Measurements from ENCODE around the gene BRD3. TPM values are rescaled to one million over a fixed set of nuclear protein-coding genes. Genes with fewer than 3 reads are reported as not detected.
A peak's percentile ranks its signal among the peaks of the same experiment; 100 is the strongest.

Gene BRD3
- total RNA-seq, 1 experiment from 2014 or later = 25.6 TPM

DNA sequence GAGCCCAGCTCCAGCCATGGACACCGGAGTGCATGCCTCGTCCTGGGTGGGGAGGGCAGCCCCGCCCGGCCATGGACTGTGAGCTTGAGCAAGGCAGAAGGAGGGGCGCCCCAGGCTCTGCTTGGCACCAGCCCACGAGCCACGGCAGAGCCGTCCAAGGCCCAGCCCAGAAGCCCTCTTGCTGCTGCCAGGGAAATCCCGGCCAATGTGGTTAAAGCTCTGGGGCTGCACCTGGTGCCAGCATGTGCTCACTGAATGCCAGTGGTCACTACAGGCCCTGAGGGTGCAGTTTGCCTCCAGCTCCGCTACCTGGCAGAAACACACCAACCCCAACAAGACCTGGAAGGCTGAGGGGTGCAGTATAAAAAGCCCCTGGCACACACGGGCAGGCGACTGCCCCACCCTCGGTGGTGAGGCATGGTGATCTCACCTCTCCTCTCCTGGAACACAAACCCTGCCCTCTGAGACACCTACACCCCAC, 11.8 kb downstream of the BRD3 start:
- no TSS peak for BruUV-seq (replicated peaks)
- peaks cover 40% of the 10 kb centered on the region for H3K36me3 Mint-ChIP-seq (ENCODE audit: insufficient read depth, unreplicated experiment)

DNA sequence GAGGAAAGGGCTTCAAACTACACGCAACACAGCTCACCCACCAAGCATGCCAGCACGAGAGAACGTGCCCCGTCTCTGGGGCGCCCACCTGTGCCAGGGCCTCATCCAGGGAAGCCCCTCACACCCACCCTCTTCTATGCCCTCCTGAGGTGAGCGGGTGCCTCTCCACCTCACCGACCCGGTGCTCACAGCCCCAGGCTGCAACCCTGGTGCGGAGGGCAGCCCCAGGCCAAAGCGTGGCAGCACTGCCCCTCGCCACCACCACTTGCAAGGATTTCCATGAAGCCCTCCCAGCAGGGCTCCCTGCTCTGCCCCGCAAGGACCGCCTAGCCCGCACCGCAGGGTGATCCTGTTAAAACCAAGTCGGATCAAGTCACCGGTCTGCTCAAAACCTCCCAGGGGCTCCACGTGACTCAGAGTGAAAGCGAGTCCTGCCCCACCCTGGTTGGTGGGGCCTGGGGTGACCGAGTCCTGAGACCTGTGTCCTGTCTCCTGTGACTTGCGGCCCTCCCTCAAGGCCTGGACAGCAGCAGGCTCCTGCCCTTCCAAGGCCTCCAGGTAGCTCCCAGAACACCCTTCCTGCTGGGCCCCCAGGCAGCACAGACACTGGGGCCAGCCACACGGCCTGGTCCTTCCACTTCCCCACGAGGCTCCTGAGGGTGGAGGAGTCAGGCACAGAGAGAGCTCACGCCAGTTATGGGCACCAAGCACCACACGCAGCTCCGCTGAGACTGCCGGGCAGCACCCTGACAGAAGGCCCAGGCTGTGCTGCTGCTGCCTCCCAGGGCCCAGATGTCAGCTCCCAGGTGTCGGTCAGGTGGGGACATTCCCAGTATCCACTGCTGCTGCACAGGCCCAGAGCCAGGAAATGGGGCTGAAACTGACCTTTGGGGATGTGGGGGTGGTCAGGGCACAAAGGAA, 12.7 kb downstream of the BRD3 start:
- DNase-seq (ENCODE audit: unreplicated experiment) = no peak
- Mint-ChIP-seq H3K36me3 (ENCODE audit: insufficient read depth, unreplicated experiment) (peaks cover 45% of the 10 kb centered on the region), H3K27me3 (ENCODE audit: insufficient read depth, unreplicated experiment) (no peaks in the 10 kb centered on the region), H3K27ac (ENCODE audit: low read depth, unreplicated experiment) (peak overlapping the region; percentile 85), H3K9me3 (ENCODE audit: unreplicated experiment) (no peaks in the 10 kb centered on the region), H3K4me3 (ENCODE audit: unreplicated experiment) (peak overlapping the region; percentile 57), H3K4me1 (ENCODE audit: insufficient read depth, unreplicated experiment) (peaks cover 37% of the 10 kb centered on the region)
- intact Hi-C loops (cut with micrococcal nuclease) = loop anchor here (5.0 kb wide), 1 partner anchor 42 kb away; no protein-coding TSS in a partner anchor
- ChIA-PET CTCF (interaction anchor here (0.6 to 1.2 kb wide), 6 partner anchors 9 to 274 kb away, joined by 3 to 6 read pairs (median 4); no protein-coding TSS in a partner anchor), POLR2A (interaction anchor here (0.5 to 2.8 kb wide), 21 partner anchors 9 to 269 kb away, joined by 3 to 46 read pairs (median 4); partner anchors contain the start of genes BRD3OS, RNU6ATAC and WDR5)
- no TSS peak for BruUV-seq (replicated peaks)
- TF ChIP-seq, protein P1, sequence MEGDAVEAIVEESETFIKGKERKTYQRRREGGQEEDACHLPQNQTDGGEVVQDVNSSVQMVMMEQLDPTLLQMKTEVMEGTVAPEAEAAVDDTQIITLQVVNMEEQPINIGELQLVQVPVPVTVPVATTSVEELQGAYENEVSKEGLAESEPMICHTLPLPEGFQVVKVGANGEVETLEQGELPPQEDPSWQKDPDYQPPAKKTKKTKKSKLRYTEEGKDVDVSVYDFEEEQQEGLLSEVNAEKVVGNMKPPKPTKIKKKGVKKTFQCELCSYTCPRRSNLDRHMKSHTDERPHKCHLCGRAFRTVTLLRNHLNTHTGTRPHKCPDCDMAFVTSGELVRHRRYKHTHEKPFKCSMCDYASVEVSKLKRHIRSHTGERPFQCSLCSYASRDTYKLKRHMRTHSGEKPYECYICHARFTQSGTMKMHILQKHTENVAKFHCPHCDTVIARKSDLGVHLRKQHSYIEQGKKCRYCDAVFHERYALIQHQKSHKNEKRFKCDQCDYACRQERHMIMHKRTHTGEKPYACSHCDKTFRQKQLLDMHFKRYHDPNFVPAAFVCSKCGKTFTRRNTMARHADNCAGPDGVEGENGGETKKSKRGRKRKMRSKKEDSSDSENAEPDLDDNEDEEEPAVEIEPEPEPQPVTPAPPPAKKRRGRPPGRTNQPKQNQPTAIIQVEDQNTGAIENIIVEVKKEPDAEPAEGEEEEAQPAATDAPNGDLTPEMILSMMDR (IDR thresholded peaks at IDR 0.05; ENCODE audit: unreplicated experiment) = no peak

More for the DNA sequence above, 11.8 kb downstream of the BRD3 start:
- Mint-ChIP-seq H3K4me1 (ENCODE audit: insufficient read depth, unreplicated experiment) (peaks cover 37% of the 10 kb centered on the region), H3K9me3 (ENCODE audit: unreplicated experiment) (no peaks in the 10 kb centered on the region), H3K4me3 (ENCODE audit: unreplicated experiment) (peak overlapping the region; percentile 57), H3K27ac (ENCODE audit: low read depth, unreplicated experiment) (peak overlapping the region; percentile 85), H3K27me3 (ENCODE audit: insufficient read depth, unreplicated experiment) (no peaks in the 10 kb centered on the region)
- POLR2A ChIA-PET = interaction anchor here (0.5 to 2.8 kb wide), 23 partner anchors 10 to 268 kb away, joined by 3 to 46 read pairs (median 4); partner anchors contain the start of genes BRD3OS, RNU6ATAC and WDR5
- peak; percentile 91 for DNase-seq (ENCODE audit: unreplicated experiment)
- CTCF ChIA-PET = interaction anchor here (0.6 to 1.3 kb wide), 7 partner anchors 9 to 275 kb away, joined by 3 to 6 read pairs (median 4); no protein-coding TSS in a partner anchor
- intact Hi-C loops (cut with micrococcal nuclease) = loop anchor here (5.0 kb wide), 1 partner anchor 41 kb away; no protein-coding TSS in a partner anchor
- TF ChIP-seq, protein P1 (IDR thresholded peaks at IDR 0.05; ENCODE audit: unreplicated experiment) = no peak

DNA sequence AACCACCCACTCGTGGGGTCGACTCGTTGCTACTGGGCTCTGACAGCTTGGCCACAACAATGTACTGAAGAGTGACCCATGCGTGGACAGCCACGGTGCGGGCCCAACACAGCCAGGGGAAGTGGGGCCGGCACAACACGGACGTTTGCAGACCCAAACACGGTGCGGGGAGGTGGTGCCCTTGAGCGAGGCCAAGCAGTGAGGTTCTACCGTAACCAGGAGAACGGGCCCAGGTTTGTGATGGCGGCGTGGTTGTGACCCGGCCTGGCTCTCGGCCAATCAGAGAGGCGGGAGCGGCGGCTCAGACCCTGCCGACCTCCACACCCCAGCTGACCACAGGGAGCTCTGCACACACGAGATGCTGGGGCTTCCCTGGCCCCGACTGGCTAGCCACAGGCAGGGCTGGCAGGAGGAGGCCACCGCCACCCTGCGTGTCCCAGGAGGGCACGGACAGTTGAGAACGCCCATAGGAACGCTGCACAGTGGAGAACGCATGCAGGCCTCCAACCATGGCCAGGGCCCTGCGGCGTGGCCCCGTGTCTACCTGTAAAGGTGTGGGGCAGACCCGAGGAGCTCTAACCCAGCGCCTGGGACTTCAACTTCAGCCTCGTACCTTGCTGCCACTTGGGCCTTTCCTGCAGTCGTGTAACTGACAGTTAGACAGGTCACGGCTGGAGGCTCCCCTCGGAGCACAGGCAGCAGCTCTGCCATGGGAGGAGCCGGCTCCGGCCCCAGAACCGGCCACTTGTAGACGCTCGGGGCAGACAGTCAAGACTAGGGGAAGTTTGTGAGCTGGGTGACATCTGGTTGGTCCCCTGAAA, 13.7 kb downstream of the BRD3 start:
- no TSS peak for BruUV-seq (replicated peaks)
- H3K36me3 Mint-ChIP-seq (ENCODE audit: insufficient read depth, unreplicated experiment) = peaks cover 49% of the 10 kb centered on the region
- ChIA-PET POLR2A (interaction anchor here (0.7 kb wide), 1 partner anchor 12 kb away, joined by 3 read pairs; no protein-coding TSS in a partner anchor), CTCF (interaction anchor here (0.7 to 1.3 kb wide), 2 partner anchors 7 to 19 kb away, joined by 3 to 4 read pairs; no protein-coding TSS in a partner anchor)
- DNase-seq (ENCODE audit: unreplicated experiment) = no peak
- peaks cover 36% of the 10 kb centered on the region for H3K4me1 Mint-ChIP-seq (ENCODE audit: insufficient read depth, unreplicated experiment)
- no peaks in the 10 kb centered on the region for H3K9me3 Mint-ChIP-seq (ENCODE audit: unreplicated experiment)
- no peaks in the 10 kb centered on the region for H3K27me3 Mint-ChIP-seq (ENCODE audit: insufficient read depth, unreplicated experiment)
- intact Hi-C loops (cut with micrococcal nuclease) = no loop called here
- H3K27ac Mint-ChIP-seq (ENCODE audit: low read depth, unreplicated experiment) = no peak overlapping the region
- TF ChIP-seq, protein P1 (IDR thresholded peaks at IDR 0.05; ENCODE audit: unreplicated experiment) = no peak
- no peak overlapping the region for H3K4me3 Mint-ChIP-seq (ENCODE audit: unreplicated experiment)
